ENCODE measurements around the gene SLC6A17.

The SLC6A17 gene

GRCh38 chr1:110150330-110151174, at the start of gene SLC6A17:
TSS of gene SLC6A17 (plus strand) at chr1:110150494. CDS start at chr1:110166930, 16,436 bp downstream.
- DNase-seq = no peak

GRCh38 chr1:110102081-110102480, 48.2 kb upstream of the SLC6A17 start:
- DNase-seq = no peak

GRCh38 chr1:110106013-110106941, 44.0 kb upstream of the SLC6A17 start:
- DNase-seq = peak; percentile 26

GRCh38 chr1:110107867-110108469, 42.3 kb upstream of the SLC6A17 start:
- DNase-seq = no peak

DNA sequence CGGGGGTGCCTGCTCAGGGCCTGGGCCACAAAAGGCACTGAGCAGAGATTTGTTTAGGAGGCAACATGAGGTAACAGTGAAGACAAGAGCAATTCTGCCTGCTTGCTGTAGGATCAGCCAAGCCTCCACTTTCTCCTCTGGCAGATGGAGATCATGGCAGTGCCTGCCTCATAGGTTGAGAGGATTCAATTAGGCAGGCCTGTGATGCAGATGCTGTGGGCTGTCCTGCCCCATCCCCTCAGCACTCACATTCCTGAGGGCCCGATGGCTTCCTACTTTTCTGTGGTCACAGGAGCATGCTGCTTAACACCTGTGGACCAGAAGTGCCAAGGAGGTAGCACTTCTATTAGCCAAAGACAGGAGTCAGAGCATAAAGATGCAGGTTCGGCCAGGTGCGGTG, 39.2 kb upstream of the SLC6A17 start:
- DNase-seq = no peak

DNA sequence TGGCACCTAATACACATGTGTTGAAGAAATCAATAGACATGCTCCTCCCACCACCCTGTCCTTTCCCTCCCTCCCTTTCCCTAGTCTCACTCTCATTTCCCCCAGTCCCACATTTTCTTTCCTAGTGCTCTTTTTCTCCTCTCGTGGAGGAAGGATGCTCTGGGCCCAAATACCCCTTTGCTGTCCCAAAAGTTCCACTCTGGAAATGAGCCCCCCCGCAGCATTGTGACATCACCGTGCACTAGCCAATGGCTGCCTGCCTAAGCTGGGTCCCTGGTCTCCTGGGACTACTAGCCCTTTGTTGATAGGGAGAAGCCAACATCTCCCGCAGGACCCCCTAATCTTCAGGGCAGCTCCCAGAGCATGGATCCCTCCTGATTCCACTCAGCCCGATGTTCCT, 38.2 kb upstream of the SLC6A17 start, which contains the start of gene UBL4B:
UBL4B (plus strand) TSS at position 301 of the 400 bp plus-strand sequence; CDS start at position 393, 92 bp downstream.
- no peak for DNase-seq

- DNase-seq = peak; percentile 62
These were observed 37.6 kb upstream of the SLC6A17 start for GRCh38 chr1:110112656-110113055.

- DNase-seq = no peak
These were observed 36.7 kb upstream of the SLC6A17 start for GRCh38 chr1:110113551-110113950.

DNA sequence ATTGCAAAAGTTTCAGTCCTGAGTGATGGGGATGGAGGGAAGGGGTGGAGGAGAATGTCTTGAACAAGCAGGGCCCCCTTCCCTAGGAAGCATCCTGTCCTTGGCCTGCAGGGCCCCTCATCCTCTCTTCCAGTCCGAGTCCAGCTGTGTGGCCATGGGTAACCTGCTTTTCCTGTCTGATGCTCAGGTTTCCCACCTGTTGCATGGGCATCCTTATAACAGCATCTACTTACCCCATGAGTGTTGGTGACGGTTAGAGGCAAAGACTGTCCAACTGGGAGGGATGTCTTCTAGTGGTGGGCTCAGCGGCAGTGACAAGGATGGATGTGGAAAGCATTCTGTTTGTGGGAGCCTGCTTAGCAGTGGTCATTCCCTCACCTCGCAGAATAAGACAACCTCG, 36.1 kb upstream of the SLC6A17 start:
- no peak for DNase-seq

- DNase-seq = no peak
These were observed 35.5 kb upstream of the SLC6A17 start for GRCh38 chr1:110114784-110115183.

DNA sequence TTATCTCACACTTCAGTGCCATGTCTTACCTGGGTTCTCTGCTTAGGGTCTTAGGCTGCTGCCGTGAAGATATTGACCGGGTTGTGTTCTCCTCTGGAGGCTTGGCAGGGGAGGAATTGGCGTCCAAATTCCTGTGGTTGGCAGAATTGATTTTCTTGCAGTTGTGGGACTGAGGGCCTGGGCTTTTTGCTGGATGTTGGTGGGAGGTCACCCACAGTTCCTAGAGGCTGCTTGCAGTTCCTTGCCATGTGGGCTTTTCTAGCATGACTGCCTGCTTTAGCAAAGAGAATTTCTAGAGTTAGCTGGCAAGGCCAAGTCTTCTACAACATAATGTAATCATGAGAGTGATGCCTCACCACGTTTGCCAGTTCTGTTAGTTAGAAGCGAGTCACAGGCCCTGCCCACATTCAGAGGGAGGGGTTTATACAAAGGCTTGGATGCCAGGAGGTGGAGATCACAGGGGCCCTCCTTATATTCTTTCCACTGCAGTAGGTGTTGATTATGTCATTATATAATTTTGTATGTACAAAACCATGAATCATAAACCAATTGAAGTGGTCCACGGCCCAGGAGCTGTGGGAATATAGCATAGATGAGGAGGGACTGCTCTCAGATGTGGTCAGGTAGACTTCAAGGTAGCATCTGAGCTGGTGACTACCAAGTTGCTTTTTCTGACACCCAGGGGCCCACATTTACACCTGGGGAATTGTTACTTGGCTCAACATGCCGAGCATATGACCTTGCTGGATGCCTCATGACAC, 31.5 kb upstream of the SLC6A17 start:
- DNase-seq = no peak

DNA sequence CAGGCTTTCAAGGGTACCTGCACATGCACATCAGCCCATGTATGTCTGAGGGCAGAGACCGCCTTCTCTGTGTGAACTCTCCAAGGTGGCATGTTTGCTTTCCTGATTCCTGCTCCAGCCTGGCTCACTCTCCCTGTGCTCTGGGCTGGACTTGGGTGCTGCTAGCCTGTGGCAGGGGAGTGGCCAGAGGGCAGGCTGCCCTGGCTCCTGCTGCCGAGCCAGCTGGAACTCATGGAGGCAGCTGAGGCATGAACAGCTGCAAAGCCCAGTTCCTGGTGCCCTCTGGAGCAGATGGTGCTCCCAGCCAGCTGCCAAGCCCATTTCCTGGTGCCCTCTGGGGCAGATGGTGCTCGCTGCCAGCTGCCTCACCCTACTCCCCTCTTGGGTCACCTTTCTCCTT, 30.5 kb upstream of the SLC6A17 start:
- peak; percentile 17 for DNase-seq

- DNase-seq = peak; percentile 16
These were observed 29.2 kb upstream of the SLC6A17 start for GRCh38 chr1:110120960-110121561.

DNA sequence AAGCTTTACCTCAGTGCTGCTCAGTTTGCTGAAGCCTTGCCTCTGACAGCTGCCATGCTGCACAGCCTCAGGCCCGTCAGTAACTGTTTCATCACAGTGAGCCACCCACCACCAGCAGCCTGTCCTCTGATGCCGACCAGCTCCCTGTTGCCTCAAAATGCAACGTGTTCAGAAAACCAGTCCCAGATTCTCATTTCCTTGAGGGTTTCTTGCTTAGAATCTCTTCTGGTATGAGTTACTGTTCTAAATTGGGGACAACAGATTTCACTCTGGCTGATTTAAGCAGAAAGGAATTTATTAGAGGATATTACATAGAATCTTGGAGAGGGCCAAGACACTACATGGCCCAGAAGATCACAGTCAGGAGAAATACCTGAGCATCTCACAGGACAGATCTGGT, 27.1 kb upstream of the SLC6A17 start:
- no peak for DNase-seq

DNA sequence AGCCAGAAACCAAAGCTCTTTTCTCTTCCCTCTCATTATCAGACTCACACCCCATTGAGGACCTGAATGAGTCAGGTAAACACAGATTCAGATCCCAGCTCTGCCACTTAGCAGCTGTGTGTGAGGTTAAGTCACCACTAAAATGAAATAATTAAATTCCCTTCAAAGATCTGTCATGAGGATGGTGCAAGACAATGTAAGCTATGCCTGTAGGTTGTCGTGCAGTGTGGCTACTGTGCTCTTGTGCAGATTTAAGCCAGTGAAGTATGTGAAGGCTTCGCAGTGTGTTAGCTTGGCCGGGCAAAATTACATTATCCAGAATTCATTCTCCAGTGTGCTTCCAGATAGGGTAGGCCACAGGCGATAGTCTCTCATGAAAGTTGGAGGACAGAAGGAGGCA, 24.5 kb upstream of the SLC6A17 start:
- DNase-seq = peak; percentile 20

- DNase-seq = no peak
These were observed 20.1 kb upstream of the SLC6A17 start for GRCh38 chr1:110130113-110130591.

DNA sequence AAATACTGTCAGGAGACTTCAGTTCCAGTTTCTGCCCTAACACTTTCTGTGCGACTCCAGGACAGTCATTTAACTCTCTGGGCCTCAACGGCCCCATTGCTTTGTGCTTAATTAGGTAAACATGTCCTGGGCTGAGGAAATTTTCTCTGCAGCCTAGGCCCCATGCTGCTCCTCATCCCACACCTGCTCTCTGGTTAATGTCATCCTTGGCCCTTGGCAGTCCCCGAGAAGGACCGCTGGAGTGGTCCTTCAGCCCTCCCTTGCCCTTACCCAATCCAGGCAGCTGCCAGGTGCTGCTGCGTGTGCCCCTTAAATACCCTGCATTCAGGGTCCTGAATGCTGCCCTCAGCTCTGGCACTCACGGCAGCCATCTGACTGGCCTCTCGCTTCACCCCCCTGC, 19.3 kb upstream of the SLC6A17 start:
- no peak for DNase-seq

- DNase-seq = no peak
These were observed 17.6 kb upstream of the SLC6A17 start for GRCh38 chr1:110132682-110133081.

- DNase-seq = no peak
These were observed 16.9 kb upstream of the SLC6A17 start for GRCh38 chr1:110133436-110133835.

- peak; percentile 81 for DNase-seq
These were observed 16.2 kb upstream of the SLC6A17 start for GRCh38 chr1:110134050-110134595.

DNA sequence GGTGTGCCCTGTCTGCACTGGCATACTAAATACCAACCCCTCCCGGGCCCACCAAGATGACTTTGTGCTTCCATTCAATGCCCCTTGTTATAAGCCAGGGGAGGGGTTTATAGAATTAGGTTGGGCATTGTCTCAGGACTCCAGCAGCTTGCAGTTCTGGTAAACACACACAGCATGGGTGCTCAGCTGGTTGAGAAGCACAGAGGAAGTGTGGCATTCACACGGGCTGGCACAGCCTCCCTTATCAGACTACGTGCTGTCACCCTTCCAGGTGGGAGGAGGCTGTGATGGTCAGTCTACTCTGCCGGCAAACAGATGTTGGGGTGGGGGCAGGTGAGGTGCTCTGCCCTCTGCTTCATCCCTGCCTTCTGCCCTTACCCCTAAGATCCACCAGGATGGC, 15.0 kb upstream of the SLC6A17 start:
- DNase-seq = peak; percentile 28

- peak; percentile 69 for DNase-seq
These were observed 14.6 kb upstream of the SLC6A17 start for GRCh38 chr1:110135666-110136065.

Measured in SHP77 treated with DMSO at 0.1 percent for 48 hours (cell line).